ENCODE results near the gene RALGDS.

RALGDS gene

DNA sequence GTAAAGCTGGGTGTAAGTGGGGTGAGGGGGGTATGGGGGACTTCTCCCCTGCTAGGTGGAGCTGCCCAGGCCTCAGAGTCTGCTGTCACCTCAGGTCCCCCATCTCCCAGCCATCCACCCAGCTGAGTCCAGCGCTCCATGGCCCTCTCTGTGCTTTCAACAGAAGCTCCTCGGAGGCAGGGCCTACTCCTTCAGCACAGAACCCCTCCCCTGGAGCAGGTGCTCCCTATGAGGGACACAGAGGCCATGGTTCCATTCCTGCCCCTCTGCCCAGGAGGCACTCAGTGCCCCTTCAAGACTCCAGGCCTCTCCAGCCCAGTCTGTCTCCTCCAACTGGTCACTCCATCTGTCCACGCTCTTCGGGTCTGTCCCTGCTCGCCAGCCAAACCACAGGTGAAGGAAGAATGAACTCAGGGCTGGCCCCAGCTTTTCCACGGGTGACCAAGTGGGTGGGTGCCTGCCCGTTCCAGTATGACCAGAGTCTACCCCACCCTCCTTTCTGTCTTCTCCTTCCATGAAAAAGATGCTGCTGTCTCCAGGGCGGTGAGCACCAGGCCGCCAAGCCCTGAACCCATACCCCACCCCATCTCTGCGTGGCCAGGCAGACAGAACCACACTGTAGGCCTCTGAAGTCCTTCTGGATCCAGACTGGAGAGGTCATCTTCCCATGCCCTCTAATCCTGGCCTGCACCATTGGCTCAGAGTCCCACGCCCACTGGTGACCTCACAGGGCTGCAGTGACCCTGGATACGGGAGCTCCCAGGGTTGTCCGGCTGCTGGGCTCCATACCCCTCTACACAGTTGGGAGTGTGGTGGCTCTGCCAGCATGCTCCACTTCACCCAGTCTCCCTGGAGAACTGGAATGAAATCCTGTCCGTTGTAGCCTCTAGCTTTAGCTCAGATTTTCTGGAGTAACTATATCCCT, 30.8 kb upstream of the RALGDS start:
- DNase-seq = no peak

DNA sequence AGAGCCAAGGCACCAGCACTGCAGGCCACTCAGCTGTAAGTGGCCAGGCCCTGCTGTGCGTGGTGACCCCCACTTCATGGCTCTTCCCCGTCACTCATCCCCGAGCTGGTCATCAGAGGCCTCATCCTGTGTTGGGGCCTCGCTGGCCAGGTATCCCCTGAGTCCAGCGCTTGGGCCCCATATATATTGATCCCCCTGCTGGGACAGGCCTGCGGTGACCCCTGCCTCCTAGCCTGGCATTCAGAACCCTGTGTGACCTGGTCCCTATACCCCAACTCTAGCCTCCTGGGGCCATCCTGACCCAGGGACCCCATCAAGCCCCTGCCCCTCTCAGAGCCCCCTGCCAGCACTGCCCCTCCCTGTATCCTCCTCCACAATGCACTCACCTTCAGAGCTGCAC, 30.0 kb upstream of the RALGDS start:
- no peak for DNase-seq

DNA sequence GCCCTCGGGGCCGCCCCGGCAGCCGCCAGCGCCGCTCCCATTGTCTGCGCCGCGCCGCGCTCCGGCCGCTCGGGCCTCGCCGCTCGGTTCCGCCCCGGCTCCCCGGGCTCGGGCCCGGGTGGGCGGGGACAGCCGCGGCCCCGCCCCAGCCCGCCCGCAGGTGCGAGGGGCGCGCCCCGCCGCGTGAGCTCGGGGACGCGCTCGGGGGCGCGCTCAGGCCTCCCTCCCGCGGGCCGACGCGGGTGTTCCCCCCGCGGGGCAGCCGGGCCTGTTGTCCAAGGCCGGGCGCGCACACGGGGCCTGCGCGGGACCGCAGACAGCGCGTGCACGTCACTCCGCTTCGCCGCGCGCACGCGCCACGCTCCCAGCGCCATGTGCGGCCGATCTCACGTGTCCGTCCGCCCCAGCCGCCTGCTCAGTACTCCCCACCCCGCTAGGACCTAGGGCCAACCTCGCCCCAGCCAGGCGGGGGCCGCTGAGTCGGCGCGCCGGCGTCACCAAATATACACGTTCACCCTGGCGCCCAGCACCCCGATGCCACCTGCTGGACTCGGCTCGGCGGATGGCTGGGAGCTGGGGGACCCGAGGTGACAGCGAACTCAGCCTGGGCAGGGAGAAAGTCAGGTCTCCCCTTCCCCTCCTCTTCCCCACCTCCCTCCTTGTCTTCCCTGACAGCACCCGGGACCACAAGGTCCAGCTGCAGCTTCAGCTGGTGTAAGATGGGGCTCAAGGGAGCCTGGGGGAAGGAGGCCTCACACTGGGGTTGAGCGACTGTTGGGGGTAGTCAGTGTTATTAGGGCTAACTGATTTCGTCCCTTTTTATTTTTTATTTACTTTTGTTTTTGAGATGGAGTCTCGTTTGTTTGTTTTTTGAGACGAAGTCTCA, 28.3 kb upstream of the RALGDS start:
- DNase-seq = peak in 49 of 51 donors; percentile 27 to 90 (median 78)

DNA sequence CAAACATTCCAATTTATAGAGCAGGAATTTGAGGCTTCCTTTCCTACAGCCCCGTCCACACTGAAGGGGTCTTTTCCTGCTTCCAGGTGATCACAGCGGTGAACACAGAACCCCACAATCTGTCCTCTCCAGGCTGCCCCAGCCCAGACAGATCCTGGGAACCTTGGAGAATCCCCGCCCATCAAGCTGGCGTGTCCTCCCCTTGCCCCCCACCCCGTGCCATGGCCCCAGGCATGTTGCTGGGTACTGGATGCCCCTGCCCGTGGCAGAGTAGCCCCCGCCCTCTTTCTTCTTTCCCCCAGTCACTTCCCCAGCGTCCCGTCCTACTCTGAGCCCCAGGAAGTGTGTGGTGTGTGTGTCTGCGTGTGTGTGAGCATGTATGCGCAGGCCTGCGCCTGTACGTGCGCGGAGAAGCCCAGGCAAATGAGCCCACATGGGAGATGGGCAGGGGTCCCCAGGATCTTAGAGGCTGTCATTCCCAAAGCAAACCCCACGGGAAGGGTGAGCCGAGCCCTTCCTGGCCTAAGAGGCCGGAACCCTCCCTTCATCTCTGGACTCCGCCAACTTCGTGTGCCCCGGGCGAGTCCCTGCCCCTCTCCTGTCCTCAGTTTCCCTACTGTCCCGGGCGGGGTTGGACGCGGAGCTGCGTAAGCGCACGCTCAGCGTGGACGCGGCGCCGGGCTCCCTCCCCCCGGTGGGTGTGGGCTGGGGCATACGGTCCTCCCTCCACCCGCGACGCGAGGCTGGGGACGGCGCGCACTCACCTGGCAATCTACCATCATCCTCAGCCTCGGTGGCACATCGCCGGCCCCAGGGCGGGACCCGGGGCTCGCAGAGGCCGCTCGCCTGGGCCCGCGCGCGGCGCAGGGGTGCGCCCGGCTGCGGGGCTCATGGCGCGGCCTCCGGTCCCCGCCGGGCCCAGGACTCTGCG, 27.4 kb upstream of the RALGDS start:
- DNase-seq = peak in 20 of 51 donors; percentile 23 to 73 (median 50)

DNA sequence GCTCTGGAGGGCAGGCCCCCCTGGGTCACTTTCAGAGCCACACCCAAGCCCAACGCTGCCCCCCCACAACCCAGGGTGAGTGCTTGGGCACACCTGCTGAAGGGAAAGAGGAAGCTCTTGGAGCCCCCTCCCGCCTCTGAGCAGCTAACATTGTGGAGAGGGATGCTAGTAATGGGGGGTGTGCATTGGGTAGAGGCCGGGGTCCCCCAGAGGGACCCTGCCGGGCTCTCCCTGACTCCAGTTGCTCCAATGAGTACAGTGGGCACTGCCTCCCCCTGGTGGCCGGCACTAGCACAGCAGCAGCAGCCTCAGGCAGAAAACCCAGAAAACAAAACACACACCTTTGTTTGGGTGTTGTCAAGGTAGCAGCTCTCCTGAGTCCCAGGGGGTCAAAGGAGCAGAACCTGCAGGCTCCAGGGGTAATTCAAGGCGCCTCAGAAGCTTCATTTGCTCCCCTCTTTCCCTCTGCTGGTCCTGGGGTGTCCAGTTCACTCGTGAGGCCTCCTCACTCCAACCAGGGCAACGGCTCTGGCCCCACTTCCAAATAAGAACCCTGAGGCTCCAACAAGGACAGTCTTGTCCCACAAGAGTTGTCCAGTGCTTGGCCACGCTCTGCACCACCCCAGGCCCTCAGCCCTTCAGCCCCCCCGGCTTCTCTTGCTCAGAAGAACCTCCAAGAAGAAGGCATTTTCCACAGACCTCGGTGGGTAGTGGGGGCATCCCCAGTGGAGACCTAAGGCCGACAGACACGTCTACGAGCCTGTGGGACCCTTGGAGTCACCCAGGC, 26.6 kb upstream of the RALGDS start:
- DNase-seq = peak in 46 of 51 donors; percentile 28 to 92 (median 64)

DNA sequence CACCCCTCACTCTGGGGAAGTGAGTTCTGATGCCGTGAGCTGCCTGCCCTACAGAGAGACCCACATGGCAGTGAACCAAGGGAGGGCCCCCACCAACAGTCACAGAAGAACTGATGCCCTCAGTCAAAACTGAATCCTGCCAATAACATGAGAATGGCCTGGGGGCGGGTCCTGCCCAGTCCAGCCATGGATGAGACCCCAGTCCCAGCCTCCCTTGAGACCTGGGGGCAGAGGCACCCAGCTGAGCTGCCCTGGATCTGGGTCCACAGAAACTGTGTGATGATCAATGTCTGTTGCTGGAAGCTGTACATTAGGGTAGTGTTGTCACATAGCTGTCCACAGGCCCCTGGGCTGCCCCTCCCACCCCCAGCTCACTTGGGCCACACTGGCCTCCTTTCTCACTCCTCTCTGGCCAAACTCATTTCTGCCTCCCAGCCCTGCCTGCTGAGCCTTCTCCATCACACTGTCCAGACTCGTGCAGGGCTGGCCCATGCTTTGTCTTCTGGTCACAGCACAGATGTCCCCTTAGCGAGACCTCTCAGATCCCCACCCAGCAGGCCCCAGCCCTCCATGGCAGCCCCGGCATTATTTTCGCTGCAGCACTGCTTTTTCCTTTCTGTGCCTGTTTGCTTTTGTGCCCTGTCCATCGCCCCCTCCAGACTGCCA, 25.8 kb upstream of the RALGDS start:
- no peak for DNase-seq

DNA sequence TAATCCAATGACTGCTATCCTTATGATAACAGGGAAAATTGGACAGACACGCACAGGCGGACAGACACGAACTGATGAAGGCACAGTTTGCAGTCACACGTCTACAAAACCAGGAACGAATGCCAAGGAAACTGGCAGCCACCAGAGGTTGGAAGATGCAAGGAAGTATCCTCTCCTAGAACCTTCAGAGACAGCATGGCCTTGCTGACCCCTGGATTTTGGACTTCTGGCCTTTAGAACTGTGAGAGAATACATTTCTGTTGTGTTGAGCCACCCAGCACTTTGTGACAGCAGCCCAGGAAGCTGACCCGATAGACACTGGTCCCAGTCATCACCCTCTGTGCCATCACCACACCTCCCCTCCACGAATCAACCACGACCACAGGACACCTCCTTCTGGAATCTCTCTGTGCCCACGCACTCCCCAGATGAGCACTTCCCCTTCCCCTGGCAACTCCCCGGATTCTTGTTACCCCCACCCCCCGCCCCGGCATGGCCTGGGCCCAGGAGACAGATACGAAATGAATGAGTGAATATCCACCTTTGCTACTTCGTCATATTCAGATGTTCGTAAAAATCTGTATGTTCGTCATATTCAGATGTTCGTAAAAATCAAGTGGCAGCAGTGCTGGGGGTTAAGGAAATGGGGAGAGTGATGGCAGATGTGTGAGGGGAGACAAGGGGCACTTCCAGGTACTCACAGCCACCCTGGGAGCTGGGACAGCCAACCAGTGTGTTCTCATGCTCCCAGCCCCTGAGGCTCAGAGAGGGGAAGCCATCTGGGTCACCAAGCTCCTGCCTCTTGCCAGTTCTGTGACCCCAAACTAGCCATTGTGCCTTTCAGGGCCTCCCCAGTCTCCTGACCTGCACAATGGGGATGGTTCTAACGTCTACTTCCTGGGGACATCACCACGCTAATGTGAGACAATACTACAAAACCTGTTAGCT, 24.1 kb upstream of the RALGDS start:
- DNase-seq = peak in 2 of 51 donors; percentile 60 to 63

DNA sequence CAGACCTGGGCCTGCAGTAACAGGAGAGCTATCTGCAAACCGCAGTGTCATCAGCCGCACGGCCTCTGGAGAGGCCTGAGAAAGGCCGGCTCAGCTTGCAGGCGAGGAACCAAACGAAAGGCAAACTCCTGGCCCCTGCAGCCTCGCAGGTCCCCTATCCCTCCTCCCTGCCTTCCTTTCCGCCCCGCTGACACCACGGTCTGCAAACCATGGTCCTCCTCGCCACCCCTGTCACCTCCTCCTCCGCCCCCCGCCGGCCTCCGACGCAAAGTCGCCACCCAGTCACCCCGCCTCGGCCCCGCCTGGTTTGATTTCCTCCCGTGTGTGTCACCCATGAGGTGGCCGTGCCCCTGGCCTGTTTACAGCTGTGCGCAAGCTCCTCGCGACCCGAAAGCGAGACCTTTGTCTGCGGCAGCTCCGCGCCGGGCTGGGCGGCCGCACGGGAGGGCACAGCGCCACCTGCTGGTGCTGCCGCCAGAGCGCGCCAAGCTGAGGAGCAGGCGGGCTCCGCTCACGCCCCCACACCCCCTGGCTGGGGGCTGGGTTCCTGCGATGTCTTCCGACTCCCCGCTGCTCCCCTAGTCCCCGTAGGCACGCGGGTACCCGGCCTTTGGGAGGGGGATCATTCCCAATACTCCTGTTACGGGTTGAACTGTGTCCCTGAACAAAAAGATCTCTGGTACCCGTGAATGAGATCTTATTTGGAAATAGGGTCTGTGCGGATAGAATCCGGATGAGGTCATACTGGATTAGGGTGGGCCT, 23.3 kb upstream of the RALGDS start:
- DNase-seq = peak in 46 of 51 donors; percentile 24 to 85 (median 70)

DNA sequence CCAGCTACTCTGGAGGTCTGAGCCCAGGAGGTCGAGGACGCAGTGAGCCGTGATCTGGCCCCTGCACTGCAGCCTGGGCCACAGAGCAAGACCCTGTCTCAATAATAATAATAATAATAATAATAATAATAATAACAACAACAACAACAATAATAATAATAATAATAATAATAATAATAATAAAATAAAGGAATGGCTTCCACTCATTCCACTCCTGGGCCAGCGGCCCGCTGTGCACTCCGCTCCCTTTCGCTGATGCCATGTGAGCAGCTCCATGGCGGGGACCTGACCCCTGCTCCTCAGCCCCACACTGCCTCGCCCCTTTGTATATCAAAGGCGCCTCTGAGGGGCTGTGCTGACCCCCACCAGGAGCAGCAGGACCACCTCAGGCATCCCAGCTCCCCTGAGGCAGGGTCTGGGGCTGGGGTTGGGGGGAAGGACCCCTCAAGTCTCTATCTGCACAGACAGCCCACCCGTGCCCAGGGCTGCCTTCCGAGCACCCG, 22.6 kb upstream of the RALGDS start:
- DNase-seq = no peak

DNA sequence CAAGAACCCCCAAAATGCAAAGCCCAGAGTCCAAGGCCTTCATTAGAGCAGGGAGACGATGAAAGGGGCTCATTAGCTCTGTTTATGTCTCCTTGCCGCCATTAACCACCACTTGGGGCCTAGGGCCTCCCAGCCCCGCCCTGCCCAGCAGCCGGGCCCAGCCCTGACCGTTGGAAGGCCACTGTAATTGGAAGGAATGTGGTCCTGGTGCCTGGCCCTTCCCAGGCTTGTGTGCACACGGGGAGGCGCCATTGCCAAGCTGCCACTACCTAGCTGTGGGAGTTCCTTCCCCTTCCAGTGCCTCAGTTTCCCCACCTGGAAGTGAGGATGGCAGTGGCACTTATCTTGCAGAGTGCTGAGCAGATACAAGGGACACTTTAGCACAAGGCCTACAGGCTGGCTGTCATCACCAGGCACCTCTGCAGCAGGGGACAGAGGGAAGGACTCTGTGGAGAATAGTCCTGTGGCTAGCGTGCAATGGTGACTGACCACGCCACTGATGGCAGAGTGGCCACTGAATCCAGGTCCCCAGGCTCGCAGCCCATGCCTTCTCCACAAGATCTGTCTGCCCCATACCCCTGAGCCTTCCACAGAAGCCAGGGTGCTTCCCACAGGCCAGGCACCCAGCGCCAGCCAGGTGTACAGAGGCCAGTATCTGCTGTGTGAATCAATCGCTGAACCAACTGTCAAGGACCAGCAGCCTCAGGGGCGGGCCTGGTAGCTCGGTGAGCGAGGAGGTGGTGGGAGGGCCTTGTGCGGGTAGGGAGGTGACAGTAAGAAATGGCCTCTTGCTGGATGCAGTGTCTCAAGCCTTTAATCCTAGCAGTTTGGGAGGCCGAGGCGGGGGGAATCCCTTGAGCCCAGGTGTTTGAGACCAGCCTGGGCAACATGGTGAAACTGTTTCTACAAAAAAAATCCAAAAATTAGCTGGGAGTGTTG, 21.9 kb upstream of the RALGDS start:
- no peak for DNase-seq

DNA sequence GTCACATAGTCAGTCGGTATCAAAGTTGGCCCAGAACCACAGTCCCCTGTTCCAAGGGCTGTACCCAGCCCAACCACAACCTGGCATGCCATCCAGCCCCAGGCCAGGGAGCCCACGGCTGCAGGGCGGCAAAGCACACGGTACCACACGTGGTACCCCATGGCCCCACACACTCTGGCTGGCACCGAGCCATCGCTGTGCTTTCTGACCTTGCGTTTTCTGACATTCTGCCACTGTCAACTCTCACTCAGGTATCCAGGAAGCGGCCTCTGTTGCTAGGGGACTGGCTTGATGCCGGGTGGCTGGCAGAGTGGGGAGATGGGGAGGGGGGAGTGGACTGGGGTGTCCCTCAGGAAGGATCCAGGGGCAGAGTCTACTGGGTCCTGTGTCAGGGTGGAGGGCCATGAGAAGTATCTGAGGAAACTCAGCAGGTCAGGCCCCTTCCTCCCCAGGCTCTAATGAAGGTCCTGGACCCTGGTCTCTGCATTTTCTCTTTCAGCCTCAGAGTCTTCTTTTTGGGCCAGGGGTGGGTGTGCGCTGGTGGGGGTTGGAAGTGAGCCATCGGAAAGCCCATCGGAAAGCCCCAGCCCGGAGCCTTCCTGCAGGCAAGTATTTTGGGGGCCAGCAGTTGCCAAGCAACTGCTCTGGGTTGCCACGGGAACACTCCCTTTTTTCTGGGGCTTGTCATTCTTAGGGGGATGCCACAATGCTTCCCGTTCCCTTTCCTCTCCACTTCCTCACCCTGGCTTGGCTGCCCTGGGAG, 21.0 kb upstream of the RALGDS start:
- peak in 22 of 51 donors; percentile 24 to 70 (median 48) for DNase-seq

DNA sequence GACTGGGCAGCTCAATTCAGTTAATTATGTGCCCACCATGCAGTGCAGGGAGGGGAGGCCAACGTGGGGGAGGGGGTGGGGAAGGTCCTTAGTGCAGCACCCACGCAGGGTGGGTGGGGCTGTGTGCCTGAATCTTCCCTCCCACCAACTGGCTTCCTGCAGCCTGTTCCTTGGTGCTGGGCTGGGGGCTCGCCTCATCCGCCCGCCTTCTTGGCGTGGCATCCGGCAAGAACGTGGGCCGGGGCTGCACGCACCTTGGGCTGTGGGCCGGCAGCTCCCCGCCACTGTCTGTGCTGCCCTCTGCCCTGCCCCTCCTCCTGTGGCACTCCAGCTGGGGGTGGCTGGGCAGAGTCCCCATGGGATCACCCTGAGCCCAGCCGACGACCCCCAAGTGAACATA, 19.6 kb upstream of the RALGDS start:
- no peak for DNase-seq

DNA sequence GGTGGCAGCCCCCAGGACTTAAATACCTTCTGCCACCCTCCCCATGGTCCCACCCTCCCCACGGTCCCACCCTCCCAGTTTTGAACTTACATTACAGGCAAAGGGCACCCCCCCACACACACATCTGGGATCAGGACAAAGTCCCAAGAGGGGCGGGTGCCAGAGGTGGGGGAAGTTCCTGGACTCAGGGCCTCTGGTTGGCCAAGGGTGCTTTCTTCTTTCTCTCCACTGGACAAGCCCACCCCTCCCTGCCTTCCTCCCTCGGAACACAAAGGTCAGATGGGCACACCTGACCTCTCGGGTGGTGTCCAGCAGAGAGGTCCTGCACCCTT, 19.1 kb upstream of the RALGDS start:
- no peak for DNase-seq

DNA sequence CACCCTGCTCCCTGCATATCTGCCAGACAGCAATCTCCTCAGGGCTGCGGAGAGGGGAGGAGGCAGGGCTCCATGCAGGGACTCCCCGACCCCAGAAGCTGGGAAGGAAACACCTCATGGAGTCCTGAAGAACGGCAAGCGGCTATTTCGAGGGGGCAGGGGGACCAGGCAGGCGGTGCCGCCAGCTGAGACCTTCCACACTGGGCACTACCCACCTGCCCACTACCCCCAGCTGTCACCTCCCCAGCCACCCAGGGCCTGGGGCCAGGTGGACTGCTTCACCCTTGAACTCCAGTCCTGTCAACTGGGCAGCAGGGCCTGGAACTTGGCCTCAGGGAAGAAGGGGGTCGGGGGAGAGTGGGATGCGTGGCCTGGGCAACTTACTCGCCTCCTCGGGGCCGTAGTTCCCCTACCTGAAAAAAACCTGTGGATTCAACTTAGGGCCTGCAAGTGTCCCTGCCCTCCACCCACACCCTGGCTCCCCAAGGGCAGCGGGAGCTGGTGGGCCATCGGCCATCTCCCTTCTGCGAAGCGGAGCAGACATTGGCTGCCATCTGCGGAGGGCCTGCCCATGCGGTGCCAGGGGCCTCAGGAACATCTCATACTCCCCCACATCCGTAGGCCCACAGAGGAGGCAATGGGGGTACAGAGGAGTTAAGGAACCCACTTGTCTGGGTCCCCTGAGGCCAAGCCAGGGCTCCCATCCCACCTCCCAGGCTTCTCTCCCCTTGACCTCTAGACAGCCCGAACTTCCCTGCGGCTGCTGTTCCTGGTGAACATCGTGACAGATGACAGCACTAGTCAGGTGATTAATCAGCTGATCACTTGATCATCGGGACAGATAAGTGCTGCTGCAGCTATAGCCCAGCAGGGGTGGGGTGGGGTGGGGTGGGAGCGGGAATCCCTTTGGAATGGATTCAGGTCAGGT, 18.5 kb upstream of the RALGDS start:
- peak in 10 of 51 donors; percentile 16 to 48 (median 32) for DNase-seq

All from hypothalamus (tissue), 51 donors.